ENCODE results near the gene ARID1A.
"Not testable (repeated sequence)": the region's sequence is repeated elsewhere in the genome, so short reads cannot be mapped to it uniquely, and the experiment has no call there.

The ARID1A gene

DNA sequence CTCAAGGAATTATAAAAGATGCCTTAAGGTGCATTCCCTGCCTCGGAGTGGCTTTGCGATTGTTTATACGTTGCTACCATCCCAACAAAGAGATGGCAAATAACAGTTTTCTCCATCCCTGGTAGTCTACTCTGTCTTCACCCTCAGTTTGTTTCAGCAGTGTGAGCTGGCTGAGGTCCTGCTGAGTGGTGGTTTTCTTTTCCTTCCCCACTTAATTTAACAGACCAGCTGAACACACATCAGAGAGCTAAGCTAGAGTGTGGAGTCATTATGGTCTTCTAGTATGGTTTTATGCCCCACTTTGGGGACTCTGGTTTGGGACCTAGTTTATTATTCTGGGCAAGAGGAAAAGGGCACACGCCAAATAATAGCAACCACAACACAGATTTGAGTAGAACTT, 94.1 kb downstream of the ARID1A start:
- no peak for FAIRE-seq

DNA sequence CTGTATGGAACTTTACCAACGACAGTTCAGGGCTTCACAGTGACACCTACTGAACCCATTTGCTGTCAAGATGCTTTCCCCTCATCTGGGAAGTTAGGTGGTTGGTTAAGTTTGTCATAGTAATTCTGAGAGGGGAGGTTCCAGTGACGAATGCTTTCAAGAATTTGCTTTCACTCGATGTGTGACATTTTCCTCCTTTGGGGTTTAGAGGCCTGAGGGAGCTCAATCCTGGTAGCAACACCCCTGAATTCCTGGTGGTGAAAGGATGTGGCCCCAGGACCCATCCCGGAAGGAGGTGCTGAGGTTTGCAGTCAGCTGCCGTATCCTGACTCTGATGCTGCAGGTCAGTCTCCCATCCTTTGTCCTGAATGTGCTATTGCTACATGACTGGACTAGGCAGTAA, 94.7 kb downstream of the ARID1A start:
- no peak for FAIRE-seq

DNA sequence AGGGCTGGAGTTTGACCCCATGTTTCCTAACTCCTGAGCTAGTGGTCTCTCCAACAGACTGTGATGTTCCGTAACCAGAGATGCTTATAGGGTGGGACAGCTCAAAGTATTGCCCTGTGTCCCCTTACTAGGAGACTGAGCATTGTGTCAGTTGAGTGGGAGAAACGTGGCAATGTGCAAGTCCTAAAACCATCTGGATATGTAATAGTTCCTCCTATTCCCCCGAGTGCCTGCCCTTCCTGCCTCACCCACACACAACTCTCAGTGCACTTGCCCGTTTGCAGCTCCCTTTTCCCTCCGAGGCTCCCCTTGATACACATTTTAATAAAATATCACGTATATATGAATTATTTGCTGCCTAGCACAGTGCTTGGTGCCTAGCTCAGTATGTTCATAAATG, 95.3 kb downstream of the ARID1A start:
- no peak for FAIRE-seq

DNA sequence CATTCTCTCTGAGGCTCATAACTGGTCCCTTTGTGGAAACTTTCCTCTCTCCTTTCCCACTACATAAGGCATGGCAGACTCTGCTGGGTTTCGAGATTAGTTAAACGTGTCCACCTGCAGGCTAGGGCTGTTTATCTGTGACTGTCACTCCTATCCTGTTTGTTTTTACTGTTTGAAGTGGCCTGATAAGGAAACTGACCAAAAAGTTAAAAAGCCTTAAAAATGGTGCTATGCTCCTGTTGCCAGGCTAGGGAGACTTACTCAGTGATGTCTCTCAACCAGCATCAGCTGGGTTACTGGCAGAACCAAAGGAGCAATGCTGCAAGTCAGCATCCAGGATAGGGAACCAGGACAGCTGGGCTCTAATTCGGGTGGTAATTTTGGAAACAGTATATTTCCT, 95.8 kb downstream of the ARID1A start:
- no peak for FAIRE-seq

DNA sequence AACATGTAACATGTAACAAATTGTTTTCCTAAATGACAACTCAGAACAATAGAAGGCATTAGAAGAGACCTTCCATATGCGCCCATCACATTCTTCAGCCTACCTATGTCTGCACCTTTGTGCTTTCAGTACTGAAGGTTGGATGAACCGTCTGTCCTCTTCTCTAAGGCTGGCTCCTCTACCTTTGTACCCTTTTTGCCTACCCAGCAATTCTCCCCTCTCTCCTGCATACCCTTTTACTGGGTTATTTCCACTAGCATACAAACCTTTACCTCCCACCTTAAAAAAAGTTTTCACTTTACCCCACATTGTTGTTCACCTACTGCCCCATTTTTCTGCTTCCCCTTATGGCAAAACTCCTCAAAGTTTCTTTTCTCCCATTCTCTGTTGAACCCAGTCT, 97.1 kb downstream of the ARID1A start:
- FAIRE-seq = no peak

DNA sequence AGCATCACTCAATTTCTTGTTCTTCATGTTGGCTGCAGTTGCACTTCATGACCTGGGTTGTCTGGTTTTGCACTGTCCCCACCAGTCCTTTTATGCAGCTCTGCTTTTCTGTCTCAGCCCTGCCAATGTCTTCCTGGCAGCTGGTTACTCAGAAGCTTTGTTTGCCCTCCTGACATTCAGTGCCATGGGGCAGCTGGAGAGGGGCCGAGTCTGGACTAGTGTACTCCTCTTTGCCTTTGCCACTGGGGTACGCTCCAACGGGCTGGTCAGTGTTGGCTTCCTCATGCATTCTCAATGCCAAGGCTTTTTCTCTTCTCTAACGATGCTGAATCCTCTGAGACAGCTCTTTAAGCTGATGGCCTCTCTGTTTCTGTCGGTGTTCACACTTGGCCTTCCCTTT, 98.6 kb downstream of the ARID1A start:
- no peak for FAIRE-seq

DNA sequence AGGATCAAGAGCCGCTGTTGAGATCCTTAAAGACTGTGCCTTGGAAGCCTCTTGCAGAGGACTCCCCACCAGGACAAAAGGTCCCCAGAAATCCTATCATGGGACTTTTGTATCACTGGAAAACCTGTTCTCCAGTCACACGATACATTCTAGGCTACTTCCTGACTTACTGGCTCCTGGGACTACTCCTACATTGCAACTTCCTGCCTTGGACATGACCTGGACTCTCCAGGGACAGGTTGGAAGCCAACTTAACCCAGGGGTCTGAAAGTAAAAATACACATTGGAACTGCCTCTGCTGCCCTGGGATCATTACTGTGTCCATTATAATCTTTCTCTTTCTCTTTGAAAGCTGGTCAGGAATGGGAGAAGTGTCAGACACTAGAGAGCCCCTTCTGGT, 101.8 kb downstream of the ARID1A start:
- no peak for FAIRE-seq

DNA sequence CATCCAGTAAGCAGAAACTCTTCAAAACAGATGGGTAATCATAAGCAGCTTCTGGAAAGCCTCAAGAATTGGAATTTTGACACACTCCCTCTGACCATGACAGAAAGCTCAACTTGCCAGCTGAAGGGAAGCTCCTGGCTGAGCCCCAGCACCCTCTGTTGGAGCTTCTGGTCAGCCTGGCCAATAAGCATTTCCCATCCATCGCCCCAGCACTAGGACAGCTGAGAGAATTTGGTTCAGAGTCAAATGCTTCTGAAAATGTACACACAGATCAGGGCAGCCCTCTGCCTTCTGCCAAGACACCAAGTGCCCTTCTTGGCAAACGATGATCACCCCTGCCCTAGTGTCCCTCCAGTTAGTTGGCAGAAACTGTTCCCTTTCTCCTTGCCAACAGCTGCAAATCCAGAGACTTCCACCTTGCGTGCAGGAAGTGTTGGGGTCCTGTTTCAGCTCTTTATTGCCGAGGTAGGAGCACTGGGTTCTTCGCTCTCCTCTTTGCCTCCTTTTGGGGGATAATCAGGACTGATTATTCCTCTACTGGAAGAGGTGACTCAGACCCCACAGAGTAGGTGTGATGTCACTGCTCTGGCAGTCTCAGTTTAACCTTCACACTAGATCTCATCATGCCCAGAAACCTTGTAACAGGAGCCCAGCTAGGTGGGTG, 103.8 kb downstream of the ARID1A start:
- no peak for FAIRE-seq

DNA sequence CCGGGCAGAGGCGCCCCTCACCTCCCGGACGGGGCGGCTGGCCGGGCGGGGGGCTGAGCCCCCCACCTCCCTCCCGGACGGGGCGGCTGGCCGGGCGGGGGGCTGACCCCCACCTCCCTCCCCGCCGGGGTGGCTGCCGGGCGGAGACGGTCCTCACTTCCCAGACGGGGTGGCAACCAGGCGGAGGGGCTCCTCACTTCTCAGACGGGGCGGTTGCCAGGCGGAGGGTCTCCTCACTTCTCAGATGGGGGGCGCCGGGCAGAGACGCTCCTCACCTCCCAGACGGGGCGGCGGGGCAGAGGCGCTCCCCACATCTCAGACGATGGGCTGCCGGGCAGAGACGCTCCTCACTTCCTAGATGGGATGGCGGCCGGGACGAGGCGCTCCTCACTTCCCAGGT, 108.1 kb downstream of the ARID1A start:
- not testable (repeated sequence) for FAIRE-seq

DNA sequence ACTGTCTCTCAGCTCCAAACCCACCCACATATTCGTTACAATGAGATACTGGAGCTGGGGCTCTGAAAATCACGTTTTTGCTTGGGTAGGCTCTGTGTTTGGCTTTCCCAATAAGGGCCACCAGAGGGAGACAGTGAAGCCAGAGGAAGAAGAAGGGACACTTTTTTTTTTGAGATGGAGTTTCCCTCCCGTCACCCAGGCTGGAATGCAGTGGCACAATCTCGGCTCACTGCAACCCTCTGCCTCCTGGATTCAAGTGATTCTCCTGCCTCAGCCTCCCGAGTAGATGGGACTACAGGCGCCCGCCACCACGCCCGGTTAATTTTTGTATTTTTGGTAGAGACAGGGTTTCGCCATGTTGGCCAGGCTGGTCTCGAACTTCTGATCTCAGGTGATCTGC, 114.3 kb downstream of the ARID1A start:
- FAIRE-seq = not testable (repeated sequence)

DNA sequence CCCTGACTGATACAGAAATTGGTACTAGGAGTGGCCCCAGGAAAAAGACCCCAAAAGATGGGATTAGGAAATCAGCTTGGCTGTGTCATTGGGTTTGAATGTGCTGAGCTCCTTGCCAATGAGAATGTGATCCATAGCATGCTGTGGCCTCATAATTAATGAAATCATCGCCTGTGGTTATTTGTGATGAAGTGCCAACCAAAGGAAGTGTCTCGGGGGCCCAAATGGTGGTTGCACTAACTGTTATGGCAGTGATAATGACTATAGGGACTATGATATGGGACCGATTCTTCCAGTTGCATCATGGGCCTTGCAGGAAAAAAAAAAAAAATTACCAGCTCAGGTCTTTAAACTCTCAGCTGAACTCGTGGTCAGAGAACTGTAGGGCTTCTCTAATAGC, 115.2 kb downstream of the ARID1A start:
- FAIRE-seq = no peak

DNA sequence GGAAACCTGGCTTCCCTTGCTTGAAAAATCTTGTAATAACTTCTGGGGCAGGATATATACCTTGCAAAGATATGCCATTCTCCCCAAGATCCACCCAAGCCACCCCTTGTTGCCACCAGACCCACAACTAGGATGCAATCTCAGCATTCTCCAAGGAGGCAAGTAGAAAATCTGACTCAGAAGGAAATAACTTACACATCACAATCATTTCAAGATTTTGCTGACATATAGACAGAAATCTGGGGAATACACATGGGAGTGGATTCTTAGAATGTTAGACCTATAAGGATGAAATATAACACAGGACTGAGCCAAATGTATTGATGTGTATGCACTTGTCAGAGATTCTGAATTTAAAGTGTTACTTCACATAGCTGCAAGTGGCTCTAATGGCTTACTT, 115.9 kb downstream of the ARID1A start:
- no peak for FAIRE-seq

DNA sequence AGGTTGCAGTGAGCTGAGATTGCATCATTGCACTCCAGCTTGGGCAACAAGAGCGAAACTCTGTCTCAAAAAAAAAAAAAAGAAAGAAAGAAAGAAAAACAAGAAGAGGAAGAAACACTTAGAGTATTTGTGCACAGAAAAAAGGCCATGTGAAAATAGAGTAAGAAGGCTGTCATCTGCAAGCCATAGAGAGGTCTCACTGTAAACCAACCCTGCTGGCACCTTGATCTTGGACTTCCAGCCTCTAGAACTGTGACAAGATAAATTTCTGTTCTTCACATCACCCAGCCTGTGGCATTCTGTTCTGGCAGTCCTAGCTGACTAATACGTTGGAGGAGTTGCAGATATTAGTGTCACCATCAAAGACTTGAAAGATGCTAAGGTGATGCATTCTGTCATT, 118.6 kb downstream of the ARID1A start:
- FAIRE-seq = no peak

DNA sequence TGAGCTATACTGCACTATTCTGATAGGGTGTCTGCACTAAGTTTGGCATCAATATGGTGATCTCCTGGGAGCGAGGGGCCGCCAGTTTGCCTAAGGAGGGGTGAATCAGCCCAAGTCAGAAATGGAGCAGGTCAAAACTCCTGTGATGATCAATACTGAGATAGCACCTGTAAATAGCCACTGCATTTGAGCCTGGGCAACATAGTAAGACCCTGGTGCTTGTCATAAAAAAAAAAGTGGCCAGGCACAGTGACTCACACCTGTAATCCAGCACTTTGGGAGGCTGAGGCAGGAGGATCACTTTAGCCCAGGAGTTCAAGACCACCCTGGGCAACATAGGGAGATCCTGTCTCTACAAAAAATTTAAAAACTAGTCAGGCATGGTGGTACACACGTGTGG, 119.1 kb downstream of the ARID1A start:
- FAIRE-seq = no peak

DNA sequence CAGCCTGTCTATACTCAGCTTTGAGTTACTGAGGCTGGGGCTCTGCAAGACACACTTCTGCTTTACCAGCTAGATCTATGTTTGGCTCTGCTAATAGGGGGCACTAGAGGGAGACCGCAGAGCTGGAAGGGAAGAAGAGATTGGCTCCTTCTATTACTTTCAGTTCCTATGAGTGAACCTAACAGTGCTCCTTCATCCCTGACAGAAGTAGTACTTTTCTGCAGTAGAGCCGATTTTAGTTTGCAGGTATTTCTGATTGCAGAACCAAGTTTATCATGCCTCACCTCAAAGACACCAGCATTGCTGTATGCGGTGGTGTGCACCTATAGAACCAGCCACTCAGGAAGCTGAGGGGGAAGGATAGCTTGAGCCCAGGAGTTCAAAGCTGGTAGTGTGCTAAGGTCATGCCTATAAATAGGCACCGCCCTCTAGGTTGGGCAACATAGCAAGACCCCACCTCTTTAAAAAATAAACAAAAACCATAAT, 125.0 kb downstream of the ARID1A start:
- FAIRE-seq = no peak

DNA sequence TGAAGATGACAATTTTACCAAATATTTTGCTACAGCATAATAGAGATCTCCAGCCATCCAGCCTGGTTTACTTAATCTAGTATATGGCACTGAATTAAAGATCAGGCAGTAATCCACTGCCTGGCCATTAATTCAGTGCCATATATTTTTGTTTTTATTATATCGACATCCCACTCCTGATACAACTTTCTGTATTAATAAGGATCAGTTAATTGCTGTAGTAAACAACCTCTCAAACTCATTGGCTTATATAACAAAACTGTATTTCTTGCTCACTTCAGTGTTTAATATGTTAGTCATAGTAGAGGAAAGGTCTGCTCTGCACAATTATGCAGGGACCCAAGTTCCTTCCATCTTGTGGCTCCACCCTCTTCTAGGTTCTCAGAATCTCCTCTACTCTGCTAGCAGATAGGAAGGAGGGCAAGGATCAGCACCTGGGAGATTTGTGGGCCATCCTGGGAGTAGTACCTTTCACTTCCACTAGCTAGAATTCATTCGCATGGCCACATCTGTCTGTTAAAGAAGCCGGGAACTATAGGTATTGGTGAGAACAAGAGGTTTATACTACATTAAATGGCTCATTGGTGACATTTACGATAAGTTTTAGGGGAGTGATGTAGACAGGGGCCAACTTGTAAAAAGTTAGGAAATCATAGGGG, 127.1 kb downstream of the ARID1A start:
- FAIRE-seq = no peak

DNA sequence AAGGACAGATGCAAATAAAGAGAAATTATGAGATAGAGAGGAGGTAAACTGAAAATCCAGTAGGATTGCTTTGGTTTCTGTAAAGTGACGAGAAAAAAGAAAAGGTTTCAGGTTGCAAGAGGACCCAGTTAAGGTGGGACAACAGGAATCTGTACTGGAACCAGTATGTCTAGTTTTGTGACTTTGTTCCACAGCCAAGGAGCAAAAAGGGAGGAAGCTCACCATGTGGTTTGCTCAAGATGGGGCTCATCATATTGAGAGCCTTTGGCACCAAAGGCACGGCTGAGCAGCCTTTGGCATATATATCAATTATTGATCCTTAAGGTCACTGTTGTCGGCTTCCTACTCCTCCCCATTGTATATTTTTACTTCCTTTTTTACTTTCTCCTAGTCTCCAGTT, 128.9 kb downstream of the ARID1A start:
- no peak for FAIRE-seq

DNA sequence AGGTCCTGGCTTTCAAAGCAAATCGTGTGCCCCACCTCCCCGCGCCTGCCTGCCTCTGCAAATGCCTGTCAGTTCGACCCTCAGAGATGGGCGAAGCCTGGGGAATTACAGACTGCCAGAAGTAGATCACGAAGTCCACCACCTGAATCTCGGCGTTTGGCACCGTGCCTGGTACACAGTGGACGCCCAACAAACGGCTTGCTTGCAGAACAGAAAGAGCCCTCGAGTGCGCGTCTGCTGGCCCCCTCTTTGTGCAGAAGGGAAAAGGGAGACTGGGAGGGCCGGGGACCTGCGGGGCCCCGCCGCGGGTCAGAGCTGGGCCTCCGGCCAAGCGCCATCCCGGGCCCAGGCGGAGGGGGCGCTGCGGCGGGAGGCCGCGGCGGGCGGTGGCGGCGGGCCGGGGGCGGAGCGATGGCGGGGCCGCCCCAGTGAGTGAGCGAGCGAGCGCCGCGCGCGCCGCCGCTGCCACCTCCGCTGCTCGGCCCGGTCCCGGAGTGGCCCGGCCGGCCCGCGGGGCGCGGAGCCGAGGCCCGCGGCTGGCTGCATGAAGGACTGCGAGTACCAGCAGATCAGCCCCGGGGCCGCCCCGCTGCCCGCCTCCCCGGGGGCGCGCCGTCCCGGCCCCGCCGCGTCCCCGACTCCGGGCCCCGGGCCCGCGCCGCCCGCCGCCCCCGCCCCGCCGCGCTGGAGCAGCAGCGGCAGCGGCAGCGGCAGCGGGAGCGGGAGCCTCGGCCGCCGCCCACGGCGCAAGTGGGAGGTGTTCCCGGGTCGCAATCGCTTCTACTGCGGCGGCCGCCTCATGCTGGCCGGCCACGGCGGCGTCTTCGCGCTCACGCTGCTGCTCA, 130.7 kb downstream of the ARID1A start, which contains the start of gene ZDHHC18:
ZDHHC18 (plus strand) TSS at position 428 of the 845 bp plus-strand sequence; CDS start at position 545, 117 bp downstream.
- FAIRE-seq = no peak

DNA sequence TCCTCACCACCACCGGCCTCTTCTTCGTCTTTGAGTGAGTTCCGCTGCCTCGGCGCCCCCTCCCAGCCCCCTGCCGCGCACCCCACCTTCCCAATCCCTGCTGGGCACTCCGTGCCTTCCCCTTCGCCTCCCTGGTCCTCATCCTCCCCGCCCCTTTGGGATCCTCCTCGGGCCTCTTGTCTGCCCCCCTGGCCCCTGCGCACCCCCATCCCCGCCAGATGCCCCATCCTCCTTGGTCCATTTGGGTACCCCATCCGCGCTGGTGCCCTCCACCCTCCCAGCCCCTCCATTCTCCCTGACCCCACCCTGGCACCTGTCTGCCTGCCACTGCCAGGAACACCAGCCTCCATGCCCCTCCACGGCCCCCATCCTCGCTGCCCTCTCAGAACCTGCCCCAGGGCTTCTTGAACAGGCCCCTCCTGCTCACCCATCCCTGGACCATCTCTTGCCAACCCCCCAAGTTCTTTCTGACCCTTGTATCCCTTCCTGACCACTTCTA, 131.3 kb downstream of the ARID1A start:
- FAIRE-seq = no peak

DNA sequence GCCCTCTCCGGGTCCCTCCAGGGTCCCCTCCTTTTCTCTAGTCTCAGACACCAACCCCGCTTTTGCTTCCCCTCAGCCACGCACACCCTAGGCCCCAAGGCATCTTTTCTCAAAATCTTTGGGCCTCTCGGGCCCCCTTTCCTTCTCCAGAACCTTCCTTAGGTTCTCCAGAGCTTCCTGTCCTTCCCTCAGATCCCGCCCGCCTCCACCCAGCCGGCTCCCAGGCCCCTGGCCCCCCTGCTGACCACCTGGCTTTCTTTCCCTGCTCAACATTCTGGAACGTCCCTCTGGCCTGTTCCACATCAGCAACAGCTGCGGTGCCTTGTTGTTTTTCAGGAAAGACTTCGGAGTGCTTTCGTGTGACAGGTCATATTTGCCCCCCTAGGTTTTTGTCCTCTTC, 131.8 kb downstream of the ARID1A start:
- FAIRE-seq = no peak

DNA sequence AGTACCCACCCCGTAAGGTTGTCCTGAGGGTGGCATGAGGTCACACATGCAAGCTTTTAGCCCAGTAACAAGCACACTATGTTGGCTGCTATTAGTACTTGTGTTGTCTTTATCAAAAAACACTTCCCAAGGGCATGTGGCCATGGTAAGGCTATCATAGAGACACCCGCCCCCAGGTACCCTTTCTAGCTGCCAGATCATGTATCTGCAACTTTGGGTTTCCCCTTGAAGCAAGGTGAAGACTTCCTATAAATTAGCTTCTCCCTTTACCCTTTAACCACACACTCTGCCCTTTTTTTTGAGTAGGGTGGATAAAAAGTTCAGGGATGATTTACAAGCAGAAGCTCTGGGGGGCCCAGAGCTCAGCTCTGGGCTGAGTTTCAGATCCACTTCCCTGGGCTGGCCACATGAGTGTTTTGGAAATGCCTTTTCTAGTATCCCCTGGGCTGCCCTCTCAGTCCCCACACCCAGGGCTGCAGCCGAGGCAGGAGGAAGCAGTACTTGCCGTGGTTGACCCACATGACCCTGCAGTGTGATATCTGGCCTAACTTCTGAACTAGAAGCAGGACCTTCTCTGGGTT, 132.7 kb downstream of the ARID1A start:
- FAIRE-seq = no peak

DNA sequence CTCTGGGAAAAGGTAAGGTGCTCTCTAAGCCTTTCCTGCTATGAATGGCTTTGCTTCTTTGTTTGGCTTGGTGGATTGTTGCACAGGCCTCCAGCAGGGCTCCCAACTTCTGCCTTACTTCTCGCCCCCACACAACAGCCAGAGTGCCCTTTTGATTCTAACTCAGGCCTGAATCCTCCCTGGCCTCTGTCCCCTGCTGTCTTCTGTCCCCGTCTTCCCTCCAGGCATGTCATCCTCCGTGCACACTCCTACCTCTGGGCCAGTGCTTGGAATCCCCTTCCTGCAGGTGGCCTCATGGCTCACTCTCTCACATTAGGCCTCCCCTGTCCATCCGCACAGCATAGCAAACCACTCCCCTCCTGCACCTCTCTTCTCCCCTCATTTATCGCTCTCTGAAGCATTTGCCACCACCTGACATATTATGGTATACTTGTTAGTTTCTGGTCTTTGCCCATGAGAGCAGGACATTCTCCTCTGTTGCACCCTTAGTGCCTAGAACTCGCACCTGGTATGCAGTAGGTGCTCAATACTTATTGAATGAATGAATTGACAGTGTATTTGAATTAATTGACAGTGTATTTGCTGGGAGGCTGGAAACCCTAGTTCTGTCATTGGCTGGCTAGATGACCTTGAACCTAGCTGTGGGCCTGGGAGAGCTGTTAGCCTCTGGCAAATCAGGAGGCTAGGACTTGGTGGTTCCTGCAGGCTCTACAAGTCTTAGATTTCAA, 133.5 kb downstream of the ARID1A start:
- FAIRE-seq = no peak

All from islet of Langerhans (tissue), 1 donor.